HepG2 (cell line): Measurements from ENCODE around the gene TAF6L. TPM values are rescaled to one million over a fixed set of nuclear protein-coding genes. Genes with fewer than 3 reads are reported as not detected.

ENCODE experiments used
- ASH2L ChIP-seq: fragments of 300-600, 200-600 bp; sonication (generic); IDR thresholded peaks from 2 replicates; pipeline ENCODE4 v1.7.0; 2017; ENCODE audit warnings: low read depth, mild to moderate bottlenecking, moderate library complexity, mixed read lengths, low read length; ENCODE audit not compliant: insufficient read length
- CC2D1A ChIP-seq: sonication (generic); formaldehyde crosslinking; IDR thresholded peaks from 2 replicates; pipeline ENCODE4 v1.8.1; 2023; ENCODE audit warnings: mild to moderate bottlenecking, missing genetic modification reagents
- HNRNPL ChIP-seq: fragments of 200-400 bp; formaldehyde crosslinking; IDR thresholded peaks from 2 replicates; pipeline ENCODE4 v1.6.1; 2017; ENCODE audit warnings: mild to moderate bottlenecking, low read depth, low read length
- IKZF4 ChIP-seq: sonication (generic); formaldehyde crosslinking; IDR thresholded peaks from 2 replicates; pipeline ENCODE4 v1.5.1; 2020; ENCODE audit warnings: borderline replicate concordance, mild to moderate bottlenecking, low read depth, missing genetic modification reagents; ENCODE audit errors: not compliant biosample characterization
- JDP2 ChIP-seq: sonication (generic); formaldehyde crosslinking; IDR thresholded peaks from 2 replicates; pipeline ENCODE4 v1.8.1; 2022; ENCODE audit warnings: missing genetic modification reagents, borderline replicate concordance
- NFE2L1 ChIP-seq: sonication (generic); formaldehyde crosslinking; IDR thresholded peaks from 2 replicates; pipeline ENCODE4 v1.4.0; 2020; ENCODE audit warnings: missing genetic modification reagents, mild to moderate bottlenecking, borderline replicate concordance
- NFIB ChIP-seq: sonication (generic); formaldehyde crosslinking; IDR thresholded peaks from 2 replicates; pipeline ENCODE4 v1.9.0; 2021; ENCODE audit warnings: missing genetic modification reagents, mild to moderate bottlenecking, borderline replicate concordance
- NPAS2 ChIP-seq: sonication (generic); formaldehyde crosslinking; IDR thresholded peaks from 2 replicates; pipeline ENCODE4 v1.8.0; 2022; ENCODE audit warnings: mild to moderate bottlenecking, missing genetic modification reagents, borderline replicate concordance
- PRPF4 ChIP-seq: fragments of 200-400 bp; formaldehyde crosslinking; IDR thresholded peaks from 2 replicates; pipeline ENCODE4 v1.6.1; 2016; ENCODE audit warnings: low read length, low read depth; ENCODE audit not compliant: poor library complexity, severe bottlenecking
- RELA ChIP-seq: sonication (generic); formaldehyde crosslinking; IDR thresholded peaks from 2 replicates; pipeline ENCODE4 v1.4.0; 2020; ENCODE audit warnings: missing genetic modification reagents
- RXRB ChIP-seq: IDR thresholded peaks from 2 replicates; pipeline ENCODE4 v1.6.1; 2016; ENCODE audit warnings: borderline replicate concordance, missing genetic modification reagents, missing compliant biosample characterization
- SRF ChIP-seq: IDR thresholded peaks from 2 replicates; pipeline ENCODE4 v1.6.1; 2011; ENCODE audit warnings: mild to moderate bottlenecking, low read depth, low read length, moderate library complexity
- TAF15 ChIP-seq: fragments of 200-400 bp; formaldehyde crosslinking; IDR thresholded peaks from one replicate; pipeline ENCODE4 v1.6.1; 2018; ENCODE audit warnings: mild to moderate bottlenecking, low read depth, low read length; ENCODE audit not compliant: poor library complexity, severe bottlenecking
- ZNF256 ChIP-seq: sonication (generic); formaldehyde crosslinking; conservative IDR thresholded peaks from 2 replicates; pipeline ENCODE4 v1.4.0; 2020; ENCODE audit warnings: missing genetic modification reagents
- ZNF263 ChIP-seq: sonication (generic); formaldehyde crosslinking; IDR thresholded peaks from 2 replicates; pipeline ENCODE4 v1.4.0; 2020; ENCODE audit warnings: missing genetic modification reagents
- ZNF772 ChIP-seq: sonication (generic); formaldehyde crosslinking; IDR thresholded peaks from 2 replicates; pipeline ENCODE4 v1.5.0; 2020; ENCODE audit warnings: mild to moderate bottlenecking, missing genetic modification reagents
- ZNF792 ChIP-seq: IDR thresholded peaks from 2 replicates; pipeline ENCODE4 v1.6.1; 2016
- polyA plus RNA-seq, 8 experiments: library from polyadenylated mRNA; depleted of rRNA in 3 of 8; stranded (reverse) in 7 of 8; unstranded in 1 of 8; fragments of >200 nt; fragmentation: Illumina TruSeq in 4 of 8; extraction: Trizol in 4 of 8; gene quantifications; 2 replicates each; pipeline versions ENCODE4 v1.2.1 to v1.2.3, GENCODE V29; 2011 to 2016; ENCODE audit warnings: low read depth in 4 of 8, missing spikeins in 1 of 8, mixed read lengths in 1 of 8; ENCODE audit not compliant: insufficient read depth in 1 of 8
- total RNA-seq, 5 experiments: library from RNA; depleted of rRNA; stranded (reverse); fragments of >200 nt; fragmentation: Illumina TruSeq; extraction: Trizol; gene quantifications; 2 replicates each; pipeline ENCODE4 v1.2.3, GENCODE V29; 2016; ENCODE audit warnings: low read depth in 1 of 5
- TF ChIP-seq, protein P1 (sequence below): sonication (generic); formaldehyde crosslinking; IDR thresholded peaks from 2 replicates; pipeline ENCODE4 v1.8.0; 2022; ENCODE audit warnings: mild to moderate bottlenecking, missing genetic modification reagents, moderate library complexity
- TF ChIP-seq, protein P2 (sequence below): sonication (generic); formaldehyde crosslinking; IDR thresholded peaks from 2 replicates; pipeline ENCODE4 v1.4.0; 2020; ENCODE audit warnings: missing genetic modification reagents, borderline replicate concordance
- TF ChIP-seq, protein P3 (sequence below): sonication (generic); formaldehyde crosslinking; IDR thresholded peaks from 2 replicates; pipeline ENCODE4 v1.9.0; 2022; ENCODE audit warnings: low read depth, missing genetic modification reagents
- TF ChIP-seq, protein P4 (sequence below): sonication (generic); formaldehyde crosslinking; IDR thresholded peaks from 2 replicates; pipeline ENCODE4 v1.4.0; 2020; ENCODE audit warnings: missing genetic modification reagents, borderline replicate concordance

Gene TAF6L
- total and polyA plus RNA-seq, 2 of the 13 experiments (the other 11 are each of a cell fraction or from before 2014, with no cell fraction given), result 12.6 to 19.4 TPM

DNA sequence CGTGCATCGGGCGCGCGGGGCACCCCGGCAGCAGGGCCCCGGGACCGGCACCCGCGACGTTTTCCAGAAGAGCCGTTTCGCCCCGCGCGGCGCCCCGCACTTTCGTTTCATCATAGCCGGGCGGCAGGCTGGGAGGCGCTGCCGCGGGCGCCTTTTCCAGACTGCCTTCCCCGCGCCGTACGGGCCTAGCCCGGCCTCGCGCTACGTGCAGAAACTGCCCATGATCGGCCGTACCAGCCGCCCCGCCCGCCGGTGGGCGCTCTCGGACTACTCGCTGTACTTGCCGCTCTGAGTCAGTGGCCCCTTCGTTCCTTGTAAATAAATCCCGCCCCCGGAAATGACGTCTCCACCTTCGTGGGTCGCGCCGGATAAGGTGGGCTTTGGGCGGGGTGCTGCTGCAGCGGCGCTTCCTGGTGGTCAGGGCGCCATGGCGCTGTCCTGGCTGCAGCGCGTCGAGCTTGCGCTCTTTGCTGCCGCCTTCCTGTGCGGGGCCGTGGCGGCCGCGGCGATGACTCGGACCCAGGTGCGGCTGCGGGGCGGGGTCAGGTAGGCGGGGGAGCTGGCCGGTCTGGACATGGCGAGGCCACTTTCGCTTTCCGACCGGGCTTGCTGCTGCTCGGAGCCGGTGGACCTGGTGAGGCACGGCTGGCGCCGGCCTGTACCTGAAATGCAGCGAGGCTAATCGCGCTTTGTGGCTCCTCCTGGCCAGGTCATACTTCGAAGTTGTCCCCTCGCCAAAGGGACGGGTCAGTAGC is 16.0 kb downstream of the TAF6L start, which contains the start of gene TMEM179B (continued):
- TF ChIP-seq, protein P1, sequence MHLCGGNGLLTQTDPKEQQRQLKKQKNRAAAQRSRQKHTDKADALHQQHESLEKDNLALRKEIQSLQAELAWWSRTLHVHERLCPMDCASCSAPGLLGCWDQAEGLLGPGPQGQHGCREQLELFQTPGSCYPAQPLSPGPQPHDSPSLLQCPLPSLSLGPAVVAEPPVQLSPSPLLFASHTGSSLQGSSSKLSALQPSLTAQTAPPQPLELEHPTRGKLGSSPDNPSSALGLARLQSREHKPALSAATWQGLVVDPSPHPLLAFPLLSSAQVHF, result peak; percentile 93; the same call in 1 of the 2 replicates
- TF ChIP-seq ZNF263 (no peak; the same call in 1 of the 2 replicates), JDP2 (CRISPR knock-in tag) (no peak), ZNF772 (CRISPR knock-in tag) (peak; percentile 79; the same call in 1 of the 2 replicates), TAF15 (no peak), IKZF4 (peak; percentile 86), SRF (no peak), RELA (CRISPR knock-in tag) (no peak), ASH2L (peak; percentile 70), NFIB (CRISPR knock-in tag) (no peak), RXRB (peak; percentile 75; the same call in 1 of the 2 replicates), PRPF4 (no peak), NFE2L1 (CRISPR knock-in tag) (0 out of 2 replicates have a peak, but pooled peaks have one; percentile 51), HNRNPL (no peak), CC2D1A (CRISPR knock-in tag) (no peak), ZNF792 (CRISPR knock-in tag) (peak; percentile 95), NPAS2 (CRISPR knock-in tag) (no peak), ZNF256 (CRISPR knock-in tag) (no peak)
- TF ChIP-seq, protein P2, sequence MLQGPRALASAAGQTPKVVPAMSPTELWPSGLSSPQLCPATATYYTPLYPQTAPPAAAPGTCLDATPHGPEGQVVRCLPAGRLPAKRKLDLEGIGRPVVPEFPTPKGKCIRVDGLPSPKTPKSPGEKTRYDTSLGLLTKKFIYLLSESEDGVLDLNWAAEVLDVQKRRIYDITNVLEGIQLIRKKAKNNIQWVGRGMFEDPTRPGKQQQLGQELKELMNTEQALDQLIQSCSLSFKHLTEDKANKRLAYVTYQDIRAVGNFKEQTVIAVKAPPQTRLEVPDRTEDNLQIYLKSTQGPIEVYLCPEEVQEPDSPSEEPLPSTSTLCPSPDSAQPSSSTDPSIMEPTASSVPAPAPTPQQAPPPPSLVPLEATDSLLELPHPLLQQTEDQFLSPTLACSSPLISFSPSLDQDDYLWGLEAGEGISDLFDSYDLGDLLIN (CRISPR knock-in tag), result peak; percentile 1; the same call in 1 of the 2 replicates
- TF ChIP-seq, protein P3, sequence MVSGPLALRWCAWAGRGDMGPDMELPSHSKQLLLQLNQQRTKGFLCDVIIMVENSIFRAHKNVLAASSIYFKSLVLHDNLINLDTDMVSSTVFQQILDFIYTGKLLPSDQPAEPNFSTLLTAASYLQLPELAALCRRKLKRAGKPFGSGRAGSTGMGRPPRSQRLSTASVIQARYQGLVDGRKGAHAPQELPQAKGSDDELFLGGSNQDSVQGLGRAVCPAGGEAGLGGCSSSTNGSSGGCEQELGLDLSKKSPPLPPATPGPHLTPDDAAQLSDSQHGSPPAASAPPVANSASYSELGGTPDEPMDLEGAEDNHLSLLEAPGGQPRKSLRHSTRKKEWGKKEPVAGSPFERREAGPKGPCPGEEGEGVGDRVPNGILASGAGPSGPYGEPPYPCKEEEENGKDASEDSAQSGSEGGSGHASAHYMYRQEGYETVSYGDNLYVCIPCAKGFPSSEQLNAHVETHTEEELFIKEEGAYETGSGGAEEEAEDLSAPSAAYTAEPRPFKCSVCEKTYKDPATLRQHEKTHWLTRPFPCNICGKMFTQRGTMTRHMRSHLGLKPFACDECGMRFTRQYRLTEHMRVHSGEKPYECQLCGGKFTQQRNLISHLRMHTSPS (CRISPR knock-in tag), result no peak; the same call in 1 of the 2 replicates
- TF ChIP-seq, protein P4, sequence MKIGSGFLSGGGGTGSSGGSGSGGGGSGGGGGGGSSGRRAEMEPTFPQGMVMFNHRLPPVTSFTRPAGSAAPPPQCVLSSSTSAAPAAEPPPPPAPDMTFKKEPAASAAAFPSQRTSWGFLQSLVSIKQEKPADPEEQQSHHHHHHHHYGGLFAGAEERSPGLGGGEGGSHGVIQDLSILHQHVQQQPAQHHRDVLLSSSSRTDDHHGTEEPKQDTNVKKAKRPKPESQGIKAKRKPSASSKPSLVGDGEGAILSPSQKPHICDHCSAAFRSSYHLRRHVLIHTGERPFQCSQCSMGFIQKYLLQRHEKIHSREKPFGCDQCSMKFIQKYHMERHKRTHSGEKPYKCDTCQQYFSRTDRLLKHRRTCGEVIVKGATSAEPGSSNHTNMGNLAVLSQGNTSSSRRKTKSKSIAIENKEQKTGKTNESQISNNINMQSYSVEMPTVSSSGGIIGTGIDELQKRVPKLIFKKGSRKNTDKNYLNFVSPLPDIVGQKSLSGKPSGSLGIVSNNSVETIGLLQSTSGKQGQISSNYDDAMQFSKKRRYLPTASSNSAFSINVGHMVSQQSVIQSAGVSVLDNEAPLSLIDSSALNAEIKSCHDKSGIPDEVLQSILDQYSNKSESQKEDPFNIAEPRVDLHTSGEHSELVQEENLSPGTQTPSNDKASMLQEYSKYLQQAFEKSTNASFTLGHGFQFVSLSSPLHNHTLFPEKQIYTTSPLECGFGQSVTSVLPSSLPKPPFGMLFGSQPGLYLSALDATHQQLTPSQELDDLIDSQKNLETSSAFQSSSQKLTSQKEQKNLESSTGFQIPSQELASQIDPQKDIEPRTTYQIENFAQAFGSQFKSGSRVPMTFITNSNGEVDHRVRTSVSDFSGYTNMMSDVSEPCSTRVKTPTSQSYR (CRISPR knock-in tag), result no peak
